Measurements from ENCODE around the gene KCNRG.
A peak's percentile ranks its signal among the peaks of the same experiment; 100 is the strongest.
"Not testable (repeated sequence)": the region's sequence is repeated elsewhere in the genome, so short reads cannot be mapped to it uniquely, and the experiment has no call there.

The KCNRG gene

GRCh38 chr13:50015258-50015657, at the start of gene KCNRG:
Gene KCNRG (plus strand): TSS chr13:50015444. CDS start chr13:50015494, 50 bp downstream.
- H3K27ac ChIP-seq = peak within 1 kb of the TSS in 3 of 21 experiments; percentile 5 to 25 (median 6)
- no peak within 1 kb of the TSS for H3K4me3 ChIP-seq

- no peak overlapping the region for H3K4me3 ChIP-seq
- H3K27ac ChIP-seq = no peak overlapping the region
Measured at GRCh38 chr13:49967456-49967855, 47.8 kb upstream of the KCNRG start.

- H3K27ac ChIP-seq = no peak overlapping the region
Measured at GRCh38 chr13:49972709-49973108, 42.5 kb upstream of the KCNRG start.

GRCh38 chr13:49975826-49976225, 39.4 kb upstream of the KCNRG start:
- H3K27ac ChIP-seq = no peak overlapping the region
- no peak overlapping the region for H3K4me3 ChIP-seq

More at GRCh38 chr13:49972709-49973108, 42.5 kb upstream of the KCNRG start:
- no peak overlapping the region for H3K4me3 ChIP-seq

GRCh38 chr13:49976314-49977258, 38.7 kb upstream of the KCNRG start:
- Histone ChIP-seq H3K4me3 (no peak overlapping the region), H3K27ac (no peak overlapping the region)

GRCh38 chr13:49977992-49978391, 37.3 kb upstream of the KCNRG start:
- Histone ChIP-seq H3K27ac (no peak overlapping the region), H3K4me3 (no peak overlapping the region)

GRCh38 chr13:49980266-49980665, 35.0 kb upstream of the KCNRG start:
- no peak overlapping the region for H3K4me3 ChIP-seq
- H3K27ac ChIP-seq = no peak overlapping the region

- no peak overlapping the region for H3K27ac ChIP-seq
- H3K4me3 ChIP-seq = no peak overlapping the region
Measured at GRCh38 chr13:49985129-49985528, 30.1 kb upstream of the KCNRG start.

- no peak overlapping the region for H3K4me3 ChIP-seq
- no peak overlapping the region for H3K27ac ChIP-seq
Measured at GRCh38 chr13:49986471-49986870, 28.8 kb upstream of the KCNRG start.

GRCh38 chr13:49990612-49991011, 24.6 kb upstream of the KCNRG start:
- not testable (repeated sequence) for H3K27ac ChIP-seq, H3K4me3 ChIP-seq

- H3K4me3 ChIP-seq = no peak overlapping the region
- no peak overlapping the region for H3K27ac ChIP-seq
Measured at GRCh38 chr13:49993111-49993510, 22.1 kb upstream of the KCNRG start.

- H3K27ac ChIP-seq = no peak overlapping the region
Measured at GRCh38 chr13:49993666-49994065, 21.6 kb upstream of the KCNRG start.

GRCh38 chr13:49995625-49996101, 19.6 kb upstream of the KCNRG start:
- H3K4me3 ChIP-seq = peak overlapping the region; percentile 57 to 95 (median 86)
- H3K27ac ChIP-seq = peak overlapping the region; percentile 82 to 100 (median 96)

More at GRCh38 chr13:49993666-49994065, 21.6 kb upstream of the KCNRG start:
- no peak overlapping the region for H3K4me3 ChIP-seq

- Histone ChIP-seq H3K4me3 (peak overlapping the region; percentile 57 to 95 (median 86)), H3K27ac (peak overlapping the region; percentile 82 to 100 (median 96))
Measured at GRCh38 chr13:49996161-49996915, 18.9 kb upstream of the KCNRG start.

- H3K27ac ChIP-seq = peak within 1 kb of the TSS; percentile 91 to 100 (median 99)
- peak within 1 kb of the TSS; percentile 73 to 95 (median 90) for H3K4me3 ChIP-seq
Measured at GRCh38 chr13:49996951-49997895, 18.0 kb upstream of the KCNRG start, which contains the start of gene TRIM13. Gene TRIM13 (plus strand): TSS chr13:49997042. CDS start chr13:50011941, 14,899 bp downstream.

- H3K27ac ChIP-seq = peak overlapping the region in 20 of 21 experiments; percentile 88 to 100 (median 98)
Measured at GRCh38 chr13:49997955-49998354, 17.3 kb upstream of the KCNRG start.

GRCh38 chr13:49998714-49999624, 16.3 kb upstream of the KCNRG start:
- H3K4me3 ChIP-seq = peak overlapping the region in 3 of 7 experiments; percentile 8 to 90 (median 86)
- peak overlapping the region in 15 of 21 experiments; percentile 1 to 100 (median 98) for H3K27ac ChIP-seq

More at GRCh38 chr13:49997955-49998354, 17.3 kb upstream of the KCNRG start:
- H3K4me3 ChIP-seq = peak overlapping the region; percentile 73 to 95 (median 90)

- no peak overlapping the region for H3K4me3 ChIP-seq
Measured at GRCh38 chr13:50001287-50001686, 14.0 kb upstream of the KCNRG start.

More at GRCh38 chr13:50001287-50001686, 14.0 kb upstream of the KCNRG start:
- no peak overlapping the region for H3K27ac ChIP-seq
